ENCODE results near the gene NKAIN2. TPM values are rescaled to one million over a fixed set of nuclear protein-coding genes. Genes with fewer than 3 reads are reported as not detected.

The NKAIN2 gene
- total RNA-seq, 1 donor from 2014 or later = not detected

DNA sequence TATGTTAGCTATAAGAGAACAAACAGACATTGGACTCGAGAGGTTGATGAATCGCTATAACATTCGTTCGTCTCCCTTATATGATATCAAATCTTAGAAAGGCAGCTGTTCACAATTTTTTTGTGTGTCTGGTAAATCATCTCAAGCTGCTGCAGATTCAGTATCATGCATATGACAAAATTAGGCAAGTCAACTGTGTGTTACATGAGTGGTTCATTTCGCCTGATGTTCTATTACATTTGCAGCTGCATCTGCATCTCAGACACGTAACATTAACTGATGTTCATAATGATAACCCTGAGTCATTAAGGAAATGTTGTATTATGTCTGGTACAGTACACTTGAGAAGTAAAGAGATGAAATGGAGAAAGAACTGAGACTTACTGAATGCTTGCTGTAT is 92.1 kb downstream of the NKAIN2 start:
- H3K27me3 ChIP-seq (ENCODE audit: control insufficient read depth, insufficient read depth, low read length) = no peaks in the 10 kb centered on the region
- TF ChIP-seq, protein P1, sequence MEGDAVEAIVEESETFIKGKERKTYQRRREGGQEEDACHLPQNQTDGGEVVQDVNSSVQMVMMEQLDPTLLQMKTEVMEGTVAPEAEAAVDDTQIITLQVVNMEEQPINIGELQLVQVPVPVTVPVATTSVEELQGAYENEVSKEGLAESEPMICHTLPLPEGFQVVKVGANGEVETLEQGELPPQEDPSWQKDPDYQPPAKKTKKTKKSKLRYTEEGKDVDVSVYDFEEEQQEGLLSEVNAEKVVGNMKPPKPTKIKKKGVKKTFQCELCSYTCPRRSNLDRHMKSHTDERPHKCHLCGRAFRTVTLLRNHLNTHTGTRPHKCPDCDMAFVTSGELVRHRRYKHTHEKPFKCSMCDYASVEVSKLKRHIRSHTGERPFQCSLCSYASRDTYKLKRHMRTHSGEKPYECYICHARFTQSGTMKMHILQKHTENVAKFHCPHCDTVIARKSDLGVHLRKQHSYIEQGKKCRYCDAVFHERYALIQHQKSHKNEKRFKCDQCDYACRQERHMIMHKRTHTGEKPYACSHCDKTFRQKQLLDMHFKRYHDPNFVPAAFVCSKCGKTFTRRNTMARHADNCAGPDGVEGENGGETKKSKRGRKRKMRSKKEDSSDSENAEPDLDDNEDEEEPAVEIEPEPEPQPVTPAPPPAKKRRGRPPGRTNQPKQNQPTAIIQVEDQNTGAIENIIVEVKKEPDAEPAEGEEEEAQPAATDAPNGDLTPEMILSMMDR (IDR thresholded peaks at IDR 0.05; ENCODE audit: insufficient read depth, low read length, poor library complexity, severe bottlenecking) = no peak
- H3K4me3 ChIP-seq (ENCODE audit: low read depth, low read length) = no peak overlapping the region
- DNase-seq (ENCODE audit: low read depth) = no peak
- H3K36me3 ChIP-seq (ENCODE audit: control insufficient read depth, insufficient read depth, low read length) = no peaks in the 10 kb centered on the region

- H3K36me3 ChIP-seq (ENCODE audit: control insufficient read depth, insufficient read depth, low read length) = no peaks in the 10 kb centered on the region
- TF ChIP-seq, protein P1 (IDR thresholded peaks at IDR 0.05; ENCODE audit: insufficient read depth, low read length, poor library complexity, severe bottlenecking) = no peak
Observed at GRCh38 chr6:123896869-123897268, 93.2 kb downstream of the NKAIN2 start.

GRCh38 chr6:123897965-123898364 is 94.3 kb downstream of the NKAIN2 start:
- Histone ChIP-seq H3K4me3 (ENCODE audit: low read depth, low read length) (no peak overlapping the region), H3K36me3 (ENCODE audit: control insufficient read depth, insufficient read depth, low read length) (no peaks in the 10 kb centered on the region), H3K27me3 (ENCODE audit: control insufficient read depth, insufficient read depth, low read length) (no peaks in the 10 kb centered on the region)
- DNase-seq (ENCODE audit: low read depth) = no peak
- TF ChIP-seq, protein P1 (IDR thresholded peaks at IDR 0.05; ENCODE audit: insufficient read depth, low read length, poor library complexity, severe bottlenecking) = no peak

More at GRCh38 chr6:123896869-123897268, 93.2 kb downstream of the NKAIN2 start:
- no peak overlapping the region for H3K4me3 ChIP-seq (ENCODE audit: low read depth, low read length)
- no peak for DNase-seq (ENCODE audit: low read depth)
- no peaks in the 10 kb centered on the region for H3K27me3 ChIP-seq (ENCODE audit: control insufficient read depth, insufficient read depth, low read length)

GRCh38 chr6:123898665-123899064 is 95.0 kb downstream of the NKAIN2 start:
- TF ChIP-seq, protein P1 (IDR thresholded peaks at IDR 0.05; ENCODE audit: insufficient read depth, low read length, poor library complexity, severe bottlenecking) = no peak
- DNase-seq (ENCODE audit: low read depth) = no peak
- no peaks in the 10 kb centered on the region for H3K36me3 ChIP-seq (ENCODE audit: control insufficient read depth, insufficient read depth, low read length)
- no peaks in the 10 kb centered on the region for H3K27me3 ChIP-seq (ENCODE audit: control insufficient read depth, insufficient read depth, low read length)
- H3K4me3 ChIP-seq (ENCODE audit: low read depth, low read length) = no peak overlapping the region

- Histone ChIP-seq H3K36me3 (ENCODE audit: control insufficient read depth, insufficient read depth, low read length) (no peaks in the 10 kb centered on the region), H3K4me3 (ENCODE audit: low read depth, low read length) (no peak overlapping the region), H3K27me3 (ENCODE audit: control insufficient read depth, insufficient read depth, low read length) (no peaks in the 10 kb centered on the region)
- no peak for DNase-seq (ENCODE audit: low read depth)
- TF ChIP-seq, protein P1 (IDR thresholded peaks at IDR 0.05; ENCODE audit: insufficient read depth, low read length, poor library complexity, severe bottlenecking) = no peak
Observed at GRCh38 chr6:123899745-123900144, 96.1 kb downstream of the NKAIN2 start.

- Histone ChIP-seq H3K36me3 (ENCODE audit: control insufficient read depth, insufficient read depth, low read length) (no peaks in the 10 kb centered on the region), H3K4me3 (ENCODE audit: low read depth, low read length) (no peak overlapping the region), H3K27me3 (ENCODE audit: control insufficient read depth, insufficient read depth, low read length) (no peaks in the 10 kb centered on the region)
- DNase-seq (ENCODE audit: low read depth) = no peak
- TF ChIP-seq, protein P1 (IDR thresholded peaks at IDR 0.05; ENCODE audit: insufficient read depth, low read length, poor library complexity, severe bottlenecking) = no peak
Observed at GRCh38 chr6:123901436-123901835, 97.8 kb downstream of the NKAIN2 start.

Measured in kidney epithelial cell (primary cell).